Measurements from ENCODE around the gene SNIP1. TPM values are rescaled to one million over a fixed set of nuclear protein-coding genes. Genes with fewer than 3 reads are reported as not detected.

SNIP1 gene
- total and polyA plus RNA-seq, 2 experiments from 2014 or later: 6.5 to 10.5 TPM

DNA sequence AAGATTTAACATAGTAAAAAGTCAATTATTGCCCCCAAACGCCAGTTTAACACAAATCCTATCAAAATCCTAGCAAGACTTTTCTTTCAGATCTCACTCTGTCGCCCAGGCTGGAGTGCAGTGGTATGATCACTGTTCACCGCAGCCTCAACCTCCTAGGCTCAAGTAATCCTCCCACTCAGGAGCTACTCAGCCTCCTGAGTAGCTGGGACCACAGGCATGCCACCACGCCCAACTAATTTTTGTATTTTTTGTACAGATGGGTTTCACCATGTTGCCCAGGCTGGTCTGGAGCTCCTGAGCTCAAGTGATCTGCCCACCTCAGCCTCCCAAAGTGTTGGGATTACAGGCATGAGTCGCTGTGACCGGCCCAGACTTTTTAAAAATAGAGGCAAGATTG is 4.8 kb downstream of the SNIP1 start:
- Histone ChIP-seq H3K4me2 (no peak overlapping the region), H3K9me2 (replicated peaks; ENCODE audit: insufficient read depth) (no peaks in the 10 kb centered on the region), H4K20me1 (ENCODE audit: insufficient read depth, poor library complexity, severe bottlenecking) (peaks cover 6% of the 10 kb centered on the region), H3K4me3 (no peak overlapping the region), H3K27me3 (no peaks in the 10 kb centered on the region), H3K27ac (no peak overlapping the region), H3K79me2 (peaks cover 44% of the 10 kb centered on the region), H3K4me1 (ENCODE audit: insufficient read depth) (no peaks in the 10 kb centered on the region), H3K36me3 (replicated peaks; ENCODE audit: insufficient read depth, low read depth) (no peaks in the 10 kb centered on the region), H3K9me3 (ENCODE audit: low read depth) (no peaks in the 10 kb centered on the region), H2AFZ (no peak overlapping the region)
- 93% methylated on average over 6 of the region's 6 CpGs for WGBS (ENCODE audit: low lambda C conversion rate, missing lambda C conversion rate)
- TF ChIP-seq EZH2 (IDR thresholded peaks at IDR 0.05; ENCODE audit: borderline replicate concordance) (no peak), EZH2phosphoT487 (IDR thresholded peaks at IDR 0.05; ENCODE audit: low read depth, severe bottlenecking, unreplicated experiment) (no peak), CTCF (IDR thresholded peaks at IDR 0.05; ENCODE audit: poor library complexity) (no peak)
- DNase-seq (ENCODE audit: low spot score): no peak

- H3K79me2 ChIP-seq: peaks cover 16% of the 10 kb centered on the region
- H3K4me3 ChIP-seq: no peak overlapping the region
- H3K36me3 ChIP-seq (replicated peaks; ENCODE audit: insufficient read depth, low read depth): no peaks in the 10 kb centered on the region
- no peaks in the 10 kb centered on the region for H4K20me1 ChIP-seq (ENCODE audit: insufficient read depth, poor library complexity, severe bottlenecking)
- H3K4me1 ChIP-seq (ENCODE audit: insufficient read depth): no peaks in the 10 kb centered on the region
- H2AFZ ChIP-seq: no peak overlapping the region
- TF ChIP-seq CTCF (IDR thresholded peaks at IDR 0.05; ENCODE audit: poor library complexity) (no peak), EZH2 (IDR thresholded peaks at IDR 0.05; ENCODE audit: borderline replicate concordance) (no peak), EZH2phosphoT487 (IDR thresholded peaks at IDR 0.05; ENCODE audit: low read depth, severe bottlenecking, unreplicated experiment) (no peak)
- no peak for DNase-seq (ENCODE audit: low spot score)
- no peak overlapping the region for H3K4me2 ChIP-seq
- no peak overlapping the region for H3K27ac ChIP-seq
- WGBS (ENCODE audit: low lambda C conversion rate, missing lambda C conversion rate): 90% methylated on average over 5 of the region's 5 CpGs
- no peaks in the 10 kb centered on the region for H3K9me3 ChIP-seq (ENCODE audit: low read depth)
- H3K27me3 ChIP-seq: no peaks in the 10 kb centered on the region
- H3K9me2 ChIP-seq (replicated peaks; ENCODE audit: insufficient read depth): no peaks in the 10 kb centered on the region
These were observed 9.1 kb downstream of the SNIP1 start for GRCh38 chr1:37545019-37545418.

DNA sequence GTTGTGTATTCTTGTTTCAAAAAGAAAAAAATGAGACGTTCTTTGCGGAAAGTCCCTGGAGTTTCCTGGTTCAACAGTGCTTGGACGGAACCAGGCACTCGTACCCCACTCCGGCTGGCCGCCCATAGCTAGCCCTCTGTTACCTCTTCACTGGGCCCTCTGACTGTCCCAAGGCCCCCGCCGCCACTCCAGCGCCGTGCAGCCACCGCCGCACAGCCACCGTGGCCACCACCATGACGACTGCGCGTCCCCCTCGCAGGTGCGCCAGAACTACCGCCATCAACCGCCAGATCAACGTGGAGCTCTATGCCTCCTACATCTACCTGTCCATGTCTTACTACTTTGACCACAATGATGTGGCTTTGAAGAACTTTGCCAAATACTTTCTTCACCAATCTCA is 9.6 kb downstream of the SNIP1 start:
- WGBS (ENCODE audit: low lambda C conversion rate, missing lambda C conversion rate): 99% methylated on average over 21 of the region's 21 CpGs
- H3K79me2 ChIP-seq: peaks cover 13% of the 10 kb centered on the region
- DNase-seq (ENCODE audit: low spot score): no peak

More for the DNA sequence above, 9.6 kb downstream of the SNIP1 start:
- Histone ChIP-seq H3K27ac (no peak overlapping the region), H3K4me1 (ENCODE audit: insufficient read depth) (no peaks in the 10 kb centered on the region), H3K4me2 (no peak overlapping the region), H3K27me3 (no peaks in the 10 kb centered on the region), H2AFZ (no peak overlapping the region), H4K20me1 (ENCODE audit: insufficient read depth, poor library complexity, severe bottlenecking) (no peaks in the 10 kb centered on the region), H3K36me3 (replicated peaks; ENCODE audit: insufficient read depth, low read depth) (no peaks in the 10 kb centered on the region), H3K4me3 (no peak overlapping the region), H3K9me2 (replicated peaks; ENCODE audit: insufficient read depth) (no peaks in the 10 kb centered on the region), H3K9me3 (ENCODE audit: low read depth) (no peaks in the 10 kb centered on the region)
- TF ChIP-seq CTCF (IDR thresholded peaks at IDR 0.05; ENCODE audit: poor library complexity) (no peak), EZH2phosphoT487 (IDR thresholded peaks at IDR 0.05; ENCODE audit: low read depth, severe bottlenecking, unreplicated experiment) (no peak), EZH2 (IDR thresholded peaks at IDR 0.05; ENCODE audit: borderline replicate concordance) (no peak)

All from hepatocyte (in vitro differentiated cells).